Measurements from ENCODE around the gene COLQ.

- TF ChIP-seq CTCF (IDR thresholded peaks at IDR 0.05) (peak in 3 of 6 experiments; percentile 22 to 49 (median 34)), EP300 (IDR thresholded peaks at IDR 0.05) (no peak), POLR2AphosphoS5 (IDR thresholded peaks at IDR 0.05) (peak in 1 of 2 donors; percentile 62)
Measured at GRCh38 chr3:15427182-15427880, 94.2 kb downstream of the COLQ start, which contains the start of the genes EAF1 and METTL6.
